Measurements from ENCODE around the gene UNC13A.

GRCh38 chr19:17624314-17624991 lies 63.7 kb downstream of the UNC13A start:
- TF ChIP-seq CTCF (IDR thresholded peaks at IDR 0.05) = no peak
- no peak for TF ChIP-seq POLR2A (IDR thresholded peaks at IDR 0.05)
